GM19463 (cell line): ENCODE results near the gene SENP1.

Experiments
- ATAC-seq: cut with Tn5 transposase; IDR thresholded peaks from one replicate; pipeline ENCODE4 v1.9.1; 2021; ENCODE audit warnings: mild to moderate bottlenecking, moderate library complexity; ENCODE audit not compliant: unreplicated experiment

Gene SENP1

DNA sequence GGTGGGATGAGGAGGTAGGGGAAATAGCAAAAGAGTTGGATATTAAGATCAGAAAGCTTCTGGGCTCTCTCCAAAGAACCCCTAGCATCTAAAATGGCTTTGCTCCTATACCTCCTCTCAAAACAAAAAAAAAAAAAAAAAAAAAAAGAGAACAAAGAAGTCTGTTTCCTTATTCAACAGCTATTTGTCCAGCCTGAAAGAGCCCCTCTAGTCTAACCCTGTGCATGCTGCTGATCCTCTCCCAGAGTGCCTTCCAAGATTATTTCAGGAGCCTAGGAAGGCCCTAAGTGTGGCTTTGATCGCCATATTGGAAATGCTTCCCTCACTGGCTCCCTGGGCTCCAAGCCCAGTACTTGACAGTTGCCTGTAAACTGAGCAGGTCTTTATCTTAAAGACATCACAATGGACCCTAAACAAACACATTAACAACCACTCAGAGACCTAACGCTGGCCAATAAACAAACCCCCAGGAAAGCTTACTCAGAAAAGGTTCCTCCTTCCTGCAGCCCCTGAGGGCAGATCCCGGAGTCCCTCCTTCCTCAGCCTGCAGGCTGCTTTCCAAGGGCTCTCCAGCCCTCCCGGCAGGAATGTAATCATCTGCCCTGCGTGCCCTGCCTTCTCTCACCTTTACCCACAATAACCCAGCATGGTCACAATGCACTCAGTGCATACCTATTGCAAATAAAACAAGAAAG, 84.2 kb downstream of the SENP1 start:
- no peak for ATAC-seq

DNA sequence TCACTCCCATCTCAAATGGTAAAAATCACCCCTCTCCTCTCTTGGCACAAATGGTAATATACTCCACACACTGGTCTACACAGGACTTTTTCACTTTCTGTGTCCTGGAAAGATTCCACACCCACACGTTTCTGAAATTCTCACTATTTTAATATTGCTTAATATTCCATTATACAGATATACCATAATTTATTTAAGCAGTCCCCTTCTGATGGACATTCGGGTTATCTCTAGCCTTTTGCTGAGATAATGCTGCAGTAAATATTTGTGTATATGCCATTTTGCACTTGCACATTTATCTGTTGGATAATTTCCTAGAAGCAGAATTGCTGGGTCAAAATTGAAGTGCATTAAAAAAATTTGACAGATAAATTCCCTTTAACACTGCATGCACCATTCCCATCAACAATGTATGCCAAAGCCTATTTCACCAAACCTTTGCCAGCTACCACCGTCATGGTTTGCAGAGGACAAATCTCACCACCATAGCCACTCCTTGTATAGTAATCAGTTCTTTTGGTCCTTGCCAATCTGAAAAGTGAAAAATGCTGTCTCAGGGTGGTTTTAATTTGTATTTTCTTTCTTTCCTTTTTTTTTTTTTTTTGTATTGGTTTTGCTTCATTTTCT, 86.1 kb downstream of the SENP1 start:
- ATAC-seq: no peak

DNA sequence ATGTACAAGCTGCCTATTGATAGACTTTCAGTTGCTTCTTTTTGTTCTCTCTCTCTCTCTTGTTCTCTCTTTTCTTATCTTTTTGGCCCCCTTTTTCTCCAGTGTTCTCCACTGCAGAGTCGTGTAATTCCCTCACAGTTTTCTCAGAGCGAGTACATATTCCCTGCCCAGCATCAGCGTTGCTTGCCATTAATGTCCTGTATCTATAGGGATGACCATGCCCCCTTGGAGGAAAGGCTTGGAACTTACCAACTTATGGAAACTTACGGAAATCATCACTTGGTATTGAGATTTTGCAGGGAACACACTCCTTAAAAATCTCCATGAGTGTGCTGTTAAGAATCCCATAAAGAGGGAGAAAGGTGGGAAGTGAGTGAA, 87.3 kb downstream of the SENP1 start:
- ATAC-seq: no peak

DNA sequence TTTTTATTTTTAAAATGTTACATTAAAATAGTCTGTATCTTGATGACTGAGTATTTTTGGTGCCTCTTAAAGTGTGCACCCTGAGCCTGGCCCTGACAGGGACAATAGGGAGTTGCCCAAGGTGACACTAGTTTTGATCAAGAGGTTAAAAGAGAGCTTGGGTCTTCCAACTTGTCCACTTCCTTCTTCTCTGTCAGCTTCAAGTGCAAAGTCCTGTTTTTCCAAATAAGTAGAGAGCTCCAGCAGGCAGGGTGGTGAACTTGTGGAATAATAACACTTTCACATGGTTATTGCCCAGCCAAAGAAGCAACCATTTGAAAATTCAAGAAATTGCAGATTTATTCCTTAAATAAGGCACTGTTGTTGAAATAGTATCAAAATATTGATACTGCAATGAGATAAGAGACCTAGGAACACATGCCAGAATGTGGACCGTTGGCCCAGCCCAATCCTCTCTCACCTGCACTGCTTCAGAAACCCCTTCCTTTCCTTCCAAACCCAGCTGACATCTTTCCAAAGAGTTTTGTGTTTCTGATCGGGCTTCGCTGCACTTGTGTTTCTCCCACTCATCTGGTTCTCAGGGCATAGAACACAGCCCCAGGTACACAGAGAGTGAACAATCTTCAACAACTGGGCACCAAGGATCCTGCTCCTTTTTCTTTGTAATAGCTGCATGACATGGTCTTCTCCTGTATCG, 87.8 kb downstream of the SENP1 start:
- ATAC-seq: no peak

DNA sequence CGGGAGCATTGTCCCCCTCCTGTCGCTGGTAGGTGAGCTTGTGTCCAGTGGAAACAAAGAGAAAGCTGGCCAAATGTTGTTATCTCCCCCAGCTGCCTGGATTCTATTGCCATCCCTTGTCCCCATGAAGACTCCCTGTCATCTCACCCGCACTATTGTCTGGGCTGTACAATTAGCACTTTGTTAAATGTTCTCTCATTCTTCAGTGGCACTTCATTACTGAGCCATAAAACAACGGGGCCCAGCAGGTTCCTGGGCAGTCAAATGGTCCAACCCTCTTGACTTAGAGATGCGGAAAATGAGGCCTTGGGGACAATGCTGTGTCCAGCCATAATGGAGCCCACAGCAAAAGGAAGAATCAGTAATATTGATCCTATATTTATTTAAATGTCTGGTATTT, 88.4 kb downstream of the SENP1 start:
- no peak for ATAC-seq

DNA sequence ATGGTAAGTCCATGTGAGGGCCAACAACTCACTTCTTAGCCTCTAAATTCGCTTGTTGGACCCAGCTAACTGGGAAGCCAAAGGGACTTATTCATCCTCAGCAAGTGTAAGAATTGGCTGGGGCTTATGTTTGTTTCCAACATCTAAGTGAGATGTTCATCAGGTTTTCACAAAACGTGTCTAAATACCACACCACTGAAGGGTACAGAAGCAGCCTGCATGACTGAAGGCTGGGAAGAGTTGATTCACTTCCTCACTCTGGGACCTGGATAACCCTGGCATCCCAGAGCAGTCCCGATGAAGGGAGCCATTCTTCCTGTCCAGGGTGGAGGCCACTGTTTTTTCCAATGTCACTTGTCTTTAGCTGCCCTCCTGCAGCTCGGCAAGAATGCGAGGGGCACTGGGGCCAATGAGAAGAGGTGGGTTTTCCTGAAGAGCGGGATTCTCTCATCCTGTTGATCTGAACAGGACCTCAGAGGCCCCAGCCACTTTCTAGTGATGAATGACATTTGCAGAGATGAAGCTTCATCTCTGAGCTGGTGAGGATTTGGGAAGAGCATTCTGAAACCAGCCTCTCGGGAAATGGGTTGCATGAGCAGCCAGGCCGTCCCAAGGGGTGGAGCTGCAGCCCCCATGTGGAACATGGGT, 89.4 kb downstream of the SENP1 start:
- ATAC-seq: no peak

DNA sequence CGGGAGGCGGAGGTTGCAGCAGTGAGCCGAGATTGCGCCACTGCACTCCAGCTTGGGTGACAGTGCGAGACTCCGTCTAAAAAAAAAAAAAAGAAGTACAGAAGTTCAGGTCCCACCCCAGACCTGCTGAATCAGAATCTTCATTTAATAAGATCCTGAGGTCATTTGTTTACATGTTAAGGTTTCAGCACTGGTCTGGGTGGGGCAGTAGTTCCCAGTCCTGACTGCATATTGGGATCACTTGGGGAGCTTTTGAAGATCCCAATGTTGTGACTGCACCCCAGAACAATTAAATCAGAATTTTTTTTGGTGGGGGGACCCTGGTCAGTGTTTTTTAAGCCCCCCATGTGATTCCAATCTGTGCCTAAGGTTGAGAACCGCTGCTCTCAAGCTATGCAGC, 89.9 kb downstream of the SENP1 start:
- no peak for ATAC-seq

DNA sequence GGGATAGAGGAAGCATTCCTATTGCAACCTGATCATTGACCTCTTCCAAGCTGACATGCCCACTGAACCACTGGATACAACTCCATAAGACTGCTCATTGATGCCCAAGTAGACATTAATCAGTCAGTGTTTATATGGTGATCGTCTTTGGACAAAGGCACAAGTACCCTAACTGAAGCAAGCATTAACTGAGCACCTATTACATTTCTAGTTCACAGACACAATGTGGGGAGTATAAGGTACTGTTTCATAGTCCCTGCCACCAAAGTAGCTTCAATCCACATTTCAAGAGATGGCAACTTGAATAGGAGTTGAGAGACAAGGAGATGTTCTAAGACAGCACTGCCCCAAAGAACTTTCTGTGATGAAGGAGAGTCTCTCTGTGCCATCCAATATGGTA, 90.8 kb downstream of the SENP1 start:
- no peak for ATAC-seq

DNA sequence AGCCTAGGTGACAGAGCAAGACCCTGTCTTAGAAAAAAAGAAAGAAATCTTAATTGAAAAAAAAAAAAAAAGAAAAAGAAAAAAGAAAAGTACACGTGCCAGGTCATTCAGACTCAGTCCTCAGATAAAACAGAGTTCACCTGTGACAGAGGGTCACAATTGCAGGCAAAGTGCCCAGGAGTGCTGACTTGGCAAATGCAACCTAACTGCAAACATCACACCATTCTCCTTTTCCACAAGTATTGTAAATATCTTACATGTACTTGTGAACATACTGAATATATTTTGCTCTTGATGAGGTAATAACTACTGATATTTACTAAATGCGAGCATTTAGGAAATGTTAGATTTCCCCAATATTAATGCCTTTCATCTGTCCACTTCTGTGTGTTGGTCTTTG, 92.6 kb downstream of the SENP1 start:
- ATAC-seq: no peak

DNA sequence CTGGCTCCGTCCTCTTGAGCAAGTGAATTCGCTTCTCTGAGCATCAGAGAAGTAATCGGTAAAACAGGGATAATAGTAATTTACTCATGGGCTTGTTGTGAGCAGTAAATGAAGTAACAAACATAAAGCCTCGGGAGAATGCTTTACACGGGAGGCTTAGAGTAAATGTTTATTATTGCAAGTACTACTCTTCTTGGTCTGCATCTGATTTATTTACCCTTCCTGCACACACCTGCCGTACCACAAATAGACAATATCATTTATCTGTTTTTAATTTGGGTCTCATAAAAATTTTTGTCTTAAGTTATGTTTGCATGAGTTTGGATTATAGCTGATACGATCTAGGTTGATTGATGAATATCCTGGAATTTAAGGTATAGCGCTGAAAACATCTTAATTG, 93.8 kb downstream of the SENP1 start:
- ATAC-seq: no peak

DNA sequence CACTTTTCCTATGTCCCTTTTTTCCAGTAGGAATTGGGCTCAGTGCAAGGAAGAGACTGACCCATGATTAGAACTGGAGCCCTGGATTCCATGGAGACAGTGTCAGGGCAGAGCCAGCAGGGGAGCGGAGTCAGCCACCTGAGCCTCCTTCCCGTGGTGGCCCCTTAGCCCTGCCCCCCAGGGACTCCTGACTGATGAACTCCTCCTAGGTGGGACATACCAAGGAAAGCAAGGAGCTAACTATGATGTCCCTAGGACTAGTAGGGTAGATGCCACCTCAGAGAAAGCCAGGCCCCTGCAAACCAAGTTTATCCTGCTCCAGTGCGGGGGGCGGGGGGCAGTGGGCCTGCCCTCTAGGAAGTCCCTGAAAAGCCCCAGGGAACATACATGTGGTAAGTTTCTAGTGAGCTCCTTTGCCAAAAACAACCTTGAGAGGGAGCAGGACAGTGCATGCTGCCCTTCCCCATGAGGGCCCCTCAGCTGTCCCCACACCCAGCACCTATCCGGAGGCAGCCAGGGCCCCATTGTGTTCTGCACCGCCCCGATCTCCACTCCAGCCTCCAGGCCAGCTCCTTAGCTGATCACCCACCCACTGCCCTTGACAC, 95.4 kb downstream of the SENP1 start:
- ATAC-seq: no peak

DNA sequence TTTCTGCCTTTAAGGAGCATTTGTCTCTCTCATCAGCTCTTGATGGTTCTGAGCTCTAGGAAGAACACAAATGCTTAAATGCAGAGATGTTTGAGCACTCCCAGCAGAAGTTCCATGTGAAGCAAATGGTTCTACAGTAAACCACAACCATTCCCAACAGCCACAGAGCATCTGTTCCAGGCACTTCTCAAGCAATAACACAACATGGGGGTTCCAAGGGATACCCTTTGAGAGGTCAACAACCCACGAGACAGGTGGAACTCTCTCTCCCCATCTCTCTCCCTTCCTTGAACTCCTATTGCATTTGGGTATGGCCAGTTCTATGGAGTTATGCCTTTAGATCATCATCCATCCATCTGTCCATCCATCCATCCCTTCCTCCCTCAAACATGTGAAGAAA, 96.4 kb downstream of the SENP1 start:
- ATAC-seq: no peak

DNA sequence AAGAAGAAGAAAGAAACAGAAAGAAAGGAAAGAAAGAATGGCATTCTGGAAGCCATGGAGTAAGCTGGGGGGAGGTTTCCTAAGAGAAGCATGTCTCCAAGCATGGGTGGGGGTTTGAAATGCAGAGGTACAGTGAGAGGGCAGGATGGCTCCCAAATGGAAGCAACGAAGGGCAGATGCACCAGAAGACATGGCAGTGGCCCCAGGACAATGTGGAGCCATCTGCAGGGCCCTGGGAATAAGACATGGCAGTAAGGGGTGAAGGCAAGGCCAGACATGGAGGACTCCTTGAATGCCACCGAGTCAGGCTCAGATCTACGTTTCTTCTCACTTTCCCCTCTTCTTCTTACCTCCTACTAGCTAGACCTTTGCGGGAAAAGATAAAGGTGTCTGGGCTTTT, 96.9 kb downstream of the SENP1 start:
- no peak for ATAC-seq

DNA sequence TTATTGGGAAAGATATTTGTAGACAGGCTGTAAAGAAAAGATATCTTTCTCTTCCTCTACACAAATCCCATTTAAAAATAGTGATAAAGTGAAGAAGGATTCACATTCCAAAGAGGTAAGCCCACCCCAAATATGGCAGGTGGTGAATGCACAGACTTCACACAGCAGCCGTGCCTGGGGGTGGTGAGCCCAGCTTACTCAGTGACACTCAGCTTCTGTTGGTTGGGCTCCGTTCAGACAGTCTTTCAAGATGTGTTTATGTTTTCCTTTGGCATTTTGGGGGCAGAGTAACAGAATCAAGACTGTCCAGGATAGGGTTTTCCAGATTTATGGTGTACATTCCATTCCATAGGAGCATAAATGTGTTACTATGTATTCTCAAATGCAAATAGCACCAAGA, 97.5 kb downstream of the SENP1 start:
- no peak for ATAC-seq

DNA sequence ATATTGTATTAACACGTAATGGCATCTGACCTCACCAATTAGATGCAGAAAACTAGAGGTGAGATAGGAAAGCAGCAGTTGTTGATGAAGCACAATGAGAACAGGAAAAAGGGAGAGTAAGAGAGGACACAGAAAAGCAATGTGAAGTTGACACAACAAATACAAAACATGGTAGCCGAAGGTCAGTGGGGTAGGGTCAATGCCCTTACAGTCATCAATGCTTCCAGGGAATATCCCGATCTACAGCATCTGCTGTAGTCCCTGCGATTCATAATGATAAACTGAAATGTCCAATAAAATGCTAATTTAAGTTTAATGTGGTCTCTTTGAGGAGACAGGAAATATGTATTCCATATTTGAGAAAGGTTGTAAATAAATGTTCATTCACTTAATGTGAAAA, 98.7 kb downstream of the SENP1 start:
- ATAC-seq: no peak

DNA sequence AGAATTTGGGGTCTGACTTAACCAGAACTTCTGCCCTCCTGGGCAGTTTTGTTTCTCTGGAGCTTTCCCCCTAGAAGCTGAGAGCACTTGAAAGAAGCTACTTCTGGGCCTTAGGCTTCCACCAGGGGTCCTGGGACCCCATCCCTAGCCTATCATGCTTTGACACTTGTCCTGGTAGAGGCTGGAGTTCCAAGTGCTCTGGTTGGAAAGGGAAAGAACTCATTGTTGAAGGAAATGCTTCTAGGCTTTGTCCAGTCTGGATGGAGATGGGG, 100.2 kb downstream of the SENP1 start:
- no peak for ATAC-seq

DNA sequence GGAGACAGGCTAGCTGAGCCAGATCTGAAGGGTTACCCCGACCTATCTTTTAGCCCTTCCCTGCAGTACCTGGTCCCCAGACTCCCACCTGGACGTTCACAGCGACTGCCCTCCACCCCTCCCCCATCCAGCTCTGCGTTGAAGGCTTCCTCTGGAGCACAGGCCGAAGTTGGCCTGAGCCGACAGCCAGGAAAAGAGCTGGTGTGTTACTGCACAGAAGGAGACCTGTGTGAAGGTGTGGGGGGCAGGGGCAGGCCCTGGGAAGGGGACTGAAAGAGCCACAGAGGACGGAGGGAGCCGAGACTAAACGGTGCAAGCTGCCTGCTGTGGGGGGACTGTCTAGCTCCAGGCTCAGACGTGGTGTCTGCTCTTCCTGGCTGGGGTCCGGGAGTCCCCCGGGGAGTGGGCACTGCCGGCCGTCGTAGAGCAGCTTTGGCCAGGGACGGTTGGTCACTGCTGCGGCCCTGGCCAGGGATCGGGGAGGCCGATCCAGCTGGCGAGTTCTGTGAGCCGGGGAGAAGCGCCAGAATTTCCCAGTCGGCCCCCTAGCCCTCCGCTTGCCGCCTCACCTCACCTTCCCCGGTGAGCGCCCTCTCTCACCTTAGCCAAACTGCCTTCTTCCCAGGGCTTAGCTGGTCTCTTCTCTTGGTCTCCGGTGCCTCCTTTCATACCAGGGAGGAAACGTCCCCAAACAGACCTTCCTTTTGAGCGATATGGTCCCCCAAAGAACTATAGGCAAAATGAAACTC, 100.7 kb downstream of the SENP1 start:
- ATAC-seq: no peak

DNA sequence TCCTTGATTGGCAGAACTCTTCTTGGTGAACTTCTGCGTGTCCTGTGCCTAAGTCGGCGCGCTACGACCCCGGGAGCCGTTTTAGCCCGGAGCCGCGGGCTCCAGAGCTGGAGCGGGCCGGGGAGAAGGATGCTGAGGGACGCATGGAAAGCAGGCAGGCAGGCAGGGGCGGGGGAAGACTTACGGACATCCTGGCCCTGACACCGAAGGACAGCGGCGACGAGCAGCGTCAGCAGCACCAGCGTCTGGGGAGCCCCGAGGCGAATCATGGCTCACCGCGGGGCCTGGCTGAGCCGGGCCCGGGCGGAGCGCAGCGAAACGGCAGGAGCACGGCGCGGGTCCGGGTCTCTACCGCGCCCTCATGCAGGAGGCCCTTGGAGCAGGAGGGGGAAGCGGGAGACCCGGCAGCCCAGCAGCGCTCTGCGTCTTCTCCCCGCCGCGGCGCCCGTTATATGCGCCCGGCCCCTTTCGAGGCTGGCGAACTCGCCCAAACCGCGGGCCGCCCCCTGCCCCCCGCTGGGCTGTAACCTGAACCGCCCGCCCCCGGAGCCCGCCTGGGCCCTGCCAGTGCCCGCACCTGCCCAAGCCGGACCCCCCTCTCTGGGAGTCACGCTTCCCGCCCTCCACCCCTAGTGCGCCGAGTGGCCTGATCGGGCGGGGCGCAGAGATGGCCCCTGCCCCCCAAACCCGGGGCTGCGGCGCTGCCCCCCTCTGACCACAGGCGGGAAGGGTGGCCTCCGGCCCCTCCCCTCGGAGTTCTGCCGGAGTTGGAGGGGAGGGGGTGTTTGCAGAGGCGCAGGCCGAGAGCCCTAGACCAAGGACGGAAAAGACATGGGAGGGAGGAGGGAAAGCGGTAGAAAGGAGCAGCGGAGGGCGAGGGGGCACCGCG, 101.6 kb downstream of the SENP1 start, which contains the start of gene COL2A1:
COL2A1 (minus strand) TSS at position 424 of the 889 bp plus-strand sequence; CDS start at position 269, 155 bp downstream.
- no peak for ATAC-seq

DNA sequence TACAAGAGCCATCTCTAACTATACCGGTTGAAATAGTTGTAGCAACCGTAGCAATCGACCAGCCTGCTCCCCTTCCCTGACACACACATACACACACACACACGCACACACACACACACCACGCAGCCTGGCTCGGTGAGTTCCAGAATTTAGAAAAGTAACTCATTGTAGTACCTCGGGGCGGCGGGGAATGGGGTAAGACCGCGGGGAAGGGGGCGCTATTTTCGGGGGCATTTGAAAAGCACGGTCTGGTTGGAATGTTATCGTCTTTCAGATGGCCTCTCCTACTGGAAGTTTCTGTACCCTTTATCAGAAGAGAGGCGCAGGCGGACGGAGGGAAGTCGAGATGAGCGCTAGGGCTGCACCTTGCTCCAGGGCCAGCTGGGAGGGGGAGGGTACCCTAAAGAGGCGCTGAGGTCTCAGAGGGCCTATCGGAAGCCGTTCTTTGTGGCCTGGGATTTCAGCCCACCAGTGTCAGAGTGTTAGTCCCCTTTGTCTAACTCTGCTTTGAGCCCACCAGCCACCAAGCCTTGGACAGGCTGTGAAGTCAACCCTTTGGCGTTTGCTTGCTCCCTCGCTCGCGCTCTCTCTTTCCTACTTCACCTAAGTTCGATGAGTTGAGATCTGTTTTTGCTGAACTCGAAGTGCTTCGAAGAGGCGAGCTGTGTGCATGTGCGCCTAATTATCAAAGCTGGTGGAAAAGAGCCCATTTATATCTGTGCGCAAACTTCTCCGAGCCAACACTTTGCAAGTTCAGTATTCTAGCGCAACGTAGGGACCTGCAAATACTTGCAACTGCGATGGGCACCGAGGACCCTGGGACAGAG, 102.4 kb downstream of the SENP1 start:
- ATAC-seq: no peak
